ENCODE measurements around the gene PRTN3.
"Not testable (repeated sequence)": the region's sequence is repeated elsewhere in the genome, so short reads cannot be mapped to it uniquely, and the experiment has no call there.

DNA sequence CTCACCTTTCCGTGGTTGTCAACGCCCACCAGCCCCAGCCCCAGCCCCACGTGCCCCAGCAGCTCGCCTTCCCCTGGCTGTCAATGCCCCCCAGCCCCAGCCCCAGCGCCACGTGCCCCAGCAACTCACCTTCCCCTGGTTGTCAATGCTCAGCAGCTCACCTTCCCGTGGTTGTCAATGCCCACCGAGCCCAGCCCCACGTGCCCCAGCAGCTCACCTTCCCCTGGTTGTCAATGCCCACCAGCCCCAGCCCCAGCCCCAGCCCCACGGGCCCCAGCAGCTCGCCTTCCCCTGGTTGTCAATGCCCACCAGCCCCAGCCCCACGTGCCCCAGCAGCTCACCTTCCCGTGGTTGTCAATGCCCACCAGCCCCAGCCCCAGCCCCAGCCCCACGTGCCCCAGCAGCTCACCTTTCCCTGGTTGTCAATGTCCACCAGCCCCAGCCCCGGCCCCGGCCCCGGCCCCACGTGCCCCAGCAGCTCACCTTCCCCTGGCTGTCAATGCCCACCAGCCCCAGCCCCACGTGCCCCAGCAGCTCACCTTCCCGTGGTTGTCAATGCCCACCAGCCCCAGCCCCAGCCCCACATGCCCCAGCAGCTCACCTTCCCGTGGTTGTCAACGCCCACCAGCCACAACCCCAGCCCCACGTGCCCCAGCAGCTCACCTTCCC, 37.3 kb downstream of the PRTN3 start:
- not testable (repeated sequence) for TF ChIP-seq SNAI2 (CRISPR knock-in tag; IDR thresholded peaks at IDR 0.05); ZFP30 (CRISPR knock-in tag; IDR thresholded peaks at IDR 0.05); RARB (CRISPR knock-in tag; IDR thresholded peaks at IDR 0.05); BACH2 (CRISPR knock-in tag; IDR thresholded peaks at IDR 0.05; ENCODE audit: borderline replicate concordance); OSR1 (CRISPR knock-in tag; IDR thresholded peaks at IDR 0.05); ARNTL (CRISPR knock-in tag; IDR thresholded peaks at IDR 0.05; ENCODE audit: borderline replicate concordance, low read depth)
- TF ChIP-seq, protein P1, sequence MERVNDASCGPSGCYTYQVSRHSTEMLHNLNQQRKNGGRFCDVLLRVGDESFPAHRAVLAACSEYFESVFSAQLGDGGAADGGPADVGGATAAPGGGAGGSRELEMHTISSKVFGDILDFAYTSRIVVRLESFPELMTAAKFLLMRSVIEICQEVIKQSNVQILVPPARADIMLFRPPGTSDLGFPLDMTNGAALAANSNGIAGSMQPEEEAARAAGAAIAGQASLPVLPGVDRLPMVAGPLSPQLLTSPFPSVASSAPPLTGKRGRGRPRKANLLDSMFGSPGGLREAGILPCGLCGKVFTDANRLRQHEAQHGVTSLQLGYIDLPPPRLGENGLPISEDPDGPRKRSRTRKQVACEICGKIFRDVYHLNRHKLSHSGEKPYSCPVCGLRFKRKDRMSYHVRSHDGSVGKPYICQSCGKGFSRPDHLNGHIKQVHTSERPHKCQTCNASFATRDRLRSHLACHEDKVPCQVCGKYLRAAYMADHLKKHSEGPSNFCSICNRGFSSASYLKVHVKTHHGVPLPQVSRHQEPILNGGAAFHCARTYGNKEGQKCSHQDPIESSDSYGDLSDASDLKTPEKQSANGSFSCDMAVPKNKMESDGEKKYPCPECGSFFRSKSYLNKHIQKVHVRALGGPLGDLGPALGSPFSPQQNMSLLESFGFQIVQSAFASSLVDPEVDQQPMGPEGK (CRISPR knock-in tag; IDR thresholded peaks at IDR 0.05; ENCODE audit: borderline replicate concordance) = not testable (repeated sequence)
- TF ChIP-seq, protein P2, sequence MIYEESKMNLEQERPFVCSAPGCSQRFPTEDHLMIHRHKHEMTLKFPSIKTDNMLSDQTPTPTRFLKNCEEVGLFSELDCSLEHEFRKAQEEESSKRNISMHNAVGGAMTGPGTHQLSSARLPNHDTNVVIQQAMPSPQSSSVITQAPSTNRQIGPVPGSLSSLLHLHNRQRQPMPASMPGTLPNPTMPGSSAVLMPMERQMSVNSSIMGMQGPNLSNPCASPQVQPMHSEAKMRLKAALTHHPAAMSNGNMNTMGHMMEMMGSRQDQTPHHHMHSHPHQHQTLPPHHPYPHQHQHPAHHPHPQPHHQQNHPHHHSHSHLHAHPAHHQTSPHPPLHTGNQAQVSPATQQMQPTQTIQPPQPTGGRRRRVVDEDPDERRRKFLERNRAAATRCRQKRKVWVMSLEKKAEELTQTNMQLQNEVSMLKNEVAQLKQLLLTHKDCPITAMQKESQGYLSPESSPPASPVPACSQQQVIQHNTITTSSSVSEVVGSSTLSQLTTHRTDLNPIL (CRISPR knock-in tag; IDR thresholded peaks at IDR 0.05; ENCODE audit: low read depth) = not testable (repeated sequence)
